Stimulated activated CD4-positive, alpha-beta T cell treated with anti-CD3 and anti-CD28 coated beads, Interleukin-2, amount 100 ng/mL, for 4 hours (primary cell): ENCODE results near the gene ARL6.
A peak's percentile ranks its signal among the peaks of the same experiment; 100 is the strongest.
"Not testable (repeated sequence)": the region's sequence is repeated elsewhere in the genome, so short reads cannot be mapped to it uniquely, and the experiment has no call there.

ENCODE experiments used
- DNase-seq: peaks from one replicate; pipeline ENCODE4 v3.0.0-alpha.2; 2020; ENCODE audit warnings: low read depth

Gene ARL6

DNA sequence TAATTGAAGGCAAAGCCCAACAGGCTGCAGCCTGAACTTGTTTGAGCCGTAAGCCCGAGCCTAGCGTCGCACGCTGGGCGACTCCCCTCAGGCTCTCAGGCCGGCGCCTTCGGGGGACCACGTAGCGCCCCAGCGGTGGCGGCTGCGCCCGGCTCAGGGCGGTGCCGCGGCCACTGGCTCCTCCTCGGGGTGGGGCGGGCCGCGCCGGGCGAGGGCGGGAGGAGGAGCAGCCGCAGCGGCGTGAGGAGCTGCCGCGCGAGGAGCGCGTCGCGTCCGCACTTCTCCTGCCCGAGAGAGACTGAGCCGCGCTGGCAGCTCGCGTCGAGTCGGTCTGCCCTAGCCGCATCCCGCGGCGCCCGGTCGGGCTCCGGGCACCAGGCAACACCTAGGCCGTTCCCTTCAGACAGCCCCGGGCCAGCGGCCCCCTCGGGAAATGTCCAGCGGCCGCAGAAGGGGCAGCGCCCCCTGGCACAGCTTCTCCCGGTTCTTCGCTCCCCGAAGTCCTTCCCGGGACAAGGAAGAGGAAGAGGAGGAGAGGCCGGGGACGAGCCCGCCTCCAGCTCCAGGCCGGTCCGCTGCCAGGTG is 57.3 kb downstream of the ARL6 start, which contains the start of gene CRYBG3:
Gene CRYBG3 (plus strand): TSS at position 238 of the 585 bp plus-strand sequence. CDS start 196 bp downstream, at position 434.
- DNase-seq, result peak; percentile 72

DNA sequence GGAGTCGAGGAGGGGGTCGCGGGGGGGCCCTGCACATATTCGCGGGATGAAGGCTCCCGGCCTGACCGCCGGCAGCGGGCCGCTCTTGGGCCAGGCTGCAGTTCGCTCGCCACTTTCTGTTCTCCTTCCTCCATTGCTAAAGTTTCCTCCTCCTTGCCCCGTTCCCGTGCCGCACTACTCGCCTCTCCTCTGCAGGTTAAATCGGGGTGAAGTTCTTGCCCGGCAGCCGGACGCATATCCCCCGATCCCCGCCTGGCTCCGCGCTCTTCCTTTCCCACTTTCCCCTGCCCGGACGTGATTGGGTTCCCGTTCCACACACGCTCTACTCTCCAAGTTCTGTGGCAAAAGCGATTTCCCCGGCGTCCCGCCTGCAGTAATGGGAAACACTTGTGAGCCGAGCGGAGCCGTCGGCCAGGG is 57.8 kb downstream of the ARL6 start:
- no peak for DNase-seq

DNA sequence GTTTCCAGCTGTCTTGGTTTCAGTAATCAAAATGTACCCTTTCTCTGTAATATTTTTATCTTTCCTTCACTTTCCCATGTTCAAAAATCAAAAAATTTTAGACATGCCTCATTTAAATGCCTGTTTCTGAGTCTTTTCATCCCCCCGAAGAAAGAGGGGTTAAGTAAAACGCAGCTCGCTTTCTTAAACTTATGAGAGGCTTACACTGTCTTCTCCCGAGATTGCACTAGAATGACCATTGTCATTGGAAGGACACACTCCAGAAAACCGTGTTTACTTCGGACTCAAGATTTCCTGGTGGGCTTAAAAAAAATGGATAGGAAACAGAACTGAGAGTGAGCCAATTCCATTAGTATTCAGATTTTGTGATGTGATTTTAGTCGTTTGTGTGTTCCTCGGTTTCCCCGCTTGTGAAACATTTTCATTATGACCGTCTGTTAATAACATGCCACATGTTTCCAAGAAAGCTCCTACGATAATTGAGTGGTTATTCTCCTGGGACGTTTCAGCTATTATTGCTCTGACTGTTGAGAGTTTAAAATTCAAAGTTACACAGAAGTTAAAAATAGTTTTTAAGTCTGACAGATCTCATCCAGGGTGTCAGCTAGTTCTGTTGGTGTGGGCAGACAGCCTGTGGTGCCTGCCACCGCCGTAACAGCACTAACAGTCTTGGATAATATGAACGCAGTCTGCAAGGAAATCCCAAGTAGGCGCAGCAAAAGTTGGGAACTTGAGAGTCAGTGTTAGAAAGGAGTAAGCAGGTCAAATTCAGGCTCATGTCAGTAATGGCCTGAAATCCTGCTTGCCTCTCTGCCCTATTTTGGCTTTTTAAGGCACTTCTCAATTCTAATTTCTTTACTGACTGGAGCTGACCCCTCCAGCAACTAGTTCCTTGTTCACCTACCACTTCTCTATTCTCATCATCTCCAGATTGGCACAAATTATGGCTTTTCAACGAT is 58.8 kb downstream of the ARL6 start:
- no peak for DNase-seq

DNA sequence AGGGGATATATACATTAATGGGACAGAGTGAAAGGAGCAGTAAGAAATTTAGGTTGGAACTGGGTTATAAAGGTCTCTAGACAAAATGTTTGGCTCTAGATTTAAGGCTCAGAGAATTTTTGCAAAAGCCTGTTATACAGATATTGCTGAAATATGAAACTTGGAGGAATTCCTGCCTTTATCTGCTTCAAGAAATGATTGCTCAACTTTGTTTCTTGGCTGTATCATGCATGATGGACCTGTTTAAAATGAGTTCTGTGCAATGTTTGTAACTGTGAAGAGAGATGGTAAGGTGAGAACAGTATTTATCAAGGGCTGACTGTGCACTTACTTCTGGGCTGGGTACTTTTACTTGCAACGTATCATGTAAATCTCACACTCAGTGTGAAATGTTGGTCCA is 60.5 kb downstream of the ARL6 start:
- DNase-seq, result no peak

DNA sequence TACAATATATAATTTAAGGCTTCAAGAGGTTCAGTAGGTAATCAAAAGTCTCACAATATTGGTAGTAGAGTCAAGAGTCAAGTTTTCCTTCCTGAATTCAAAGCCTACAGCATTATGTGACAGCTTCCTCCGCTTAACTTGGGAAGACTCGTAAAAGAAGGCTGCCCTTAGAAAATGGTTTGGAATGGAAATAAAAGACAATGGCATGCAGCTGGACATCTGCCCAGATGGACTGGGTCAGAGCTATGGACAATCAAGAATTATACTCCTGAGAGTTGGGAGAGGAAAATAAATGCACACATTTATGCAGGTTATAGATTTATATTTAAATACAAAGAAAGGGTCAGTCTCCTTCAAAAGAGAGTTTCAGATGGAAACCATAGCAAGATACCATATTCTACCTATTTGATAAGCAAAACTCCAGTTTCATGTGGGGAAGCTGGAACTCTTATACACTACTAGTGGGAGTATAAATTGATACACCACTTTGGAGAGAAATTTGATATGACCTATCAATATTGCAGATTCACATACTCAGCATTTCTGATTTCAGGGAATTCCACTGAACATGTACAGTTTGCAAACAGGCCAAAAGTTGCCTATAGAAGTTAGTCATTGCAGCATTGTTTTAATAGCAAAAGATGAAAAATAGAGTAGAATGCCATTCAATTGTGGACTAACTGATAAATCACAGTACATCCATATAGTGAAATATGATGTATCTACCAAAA is 63.3 kb downstream of the ARL6 start:
- no peak for DNase-seq

DNA sequence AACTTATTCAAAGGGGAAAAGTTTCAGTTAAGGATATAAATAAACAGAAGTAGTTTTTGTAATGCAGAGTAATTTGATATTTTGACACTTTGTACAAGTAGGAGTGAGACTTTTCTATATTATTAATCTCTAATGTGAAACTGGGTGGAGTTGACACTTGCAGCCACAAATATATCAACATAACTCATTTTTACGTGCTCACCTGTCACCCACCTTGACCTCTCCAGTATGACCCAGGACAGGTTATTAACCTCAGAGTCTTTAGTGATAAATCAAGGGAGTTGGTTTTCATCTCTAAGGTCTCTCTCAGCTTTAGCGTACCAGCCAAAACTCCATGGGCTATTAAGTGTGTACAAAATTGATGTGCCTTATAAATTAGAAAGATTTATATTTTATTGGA is 64.6 kb downstream of the ARL6 start:
- DNase-seq, result no peak

DNA sequence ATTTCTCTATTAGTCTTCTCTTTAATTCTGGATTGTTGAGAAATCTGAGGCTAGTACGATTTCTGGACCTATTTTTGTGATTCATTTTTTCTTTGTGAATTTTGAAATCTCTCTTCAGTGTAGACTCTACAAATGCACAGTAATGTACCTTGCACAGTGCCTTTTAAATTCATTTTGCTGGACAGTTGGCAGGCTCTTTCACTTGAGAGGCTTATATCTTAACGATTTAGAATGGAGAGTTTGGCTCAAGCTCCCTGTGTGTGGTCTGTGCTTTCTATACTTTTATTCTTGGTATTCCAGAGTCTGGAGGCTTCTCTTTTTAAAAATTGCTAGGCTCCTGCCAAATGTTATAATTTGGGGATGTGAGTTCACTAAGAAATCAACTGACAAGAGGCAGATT is 66.1 kb downstream of the ARL6 start:
- DNase-seq, result no peak

DNA sequence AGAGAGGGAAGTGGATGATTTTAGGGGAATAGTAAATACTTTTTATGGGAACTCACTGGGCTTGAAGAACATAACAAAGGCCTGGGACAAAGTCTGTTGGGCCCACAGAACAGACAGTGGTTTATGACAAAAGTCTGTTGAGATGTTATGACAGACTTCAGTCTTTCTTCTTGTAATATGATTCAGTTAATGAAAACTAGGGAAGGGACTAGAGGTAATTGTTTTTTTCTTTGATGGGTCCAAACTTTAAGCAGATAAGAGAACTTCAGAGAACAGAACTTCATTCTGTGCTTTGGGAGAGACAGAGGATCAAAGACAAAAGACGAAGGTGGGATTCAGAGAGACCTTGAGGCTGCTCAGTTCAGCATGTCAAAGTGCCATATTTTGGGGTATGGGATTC is 66.6 kb downstream of the ARL6 start:
- DNase-seq, result no peak

DNA sequence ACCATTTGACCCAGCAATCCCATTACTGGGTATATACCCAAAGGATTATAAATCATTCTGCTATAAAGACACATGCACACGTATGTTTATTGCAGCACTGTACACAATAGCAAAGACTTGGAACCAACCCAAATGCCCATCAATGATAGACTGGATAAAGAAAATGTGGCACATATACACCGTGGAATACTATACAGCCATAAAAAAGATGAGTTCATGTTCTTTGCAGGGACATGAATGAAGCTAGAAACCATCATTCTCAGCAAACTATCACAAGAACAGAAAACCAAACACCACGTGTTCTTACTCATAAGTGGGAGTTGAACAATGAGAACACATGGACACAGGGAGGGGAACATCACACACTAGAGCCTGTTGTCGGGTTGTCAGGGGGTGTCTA is 68.6 kb downstream of the ARL6 start:
- not testable (repeated sequence) for DNase-seq

DNA sequence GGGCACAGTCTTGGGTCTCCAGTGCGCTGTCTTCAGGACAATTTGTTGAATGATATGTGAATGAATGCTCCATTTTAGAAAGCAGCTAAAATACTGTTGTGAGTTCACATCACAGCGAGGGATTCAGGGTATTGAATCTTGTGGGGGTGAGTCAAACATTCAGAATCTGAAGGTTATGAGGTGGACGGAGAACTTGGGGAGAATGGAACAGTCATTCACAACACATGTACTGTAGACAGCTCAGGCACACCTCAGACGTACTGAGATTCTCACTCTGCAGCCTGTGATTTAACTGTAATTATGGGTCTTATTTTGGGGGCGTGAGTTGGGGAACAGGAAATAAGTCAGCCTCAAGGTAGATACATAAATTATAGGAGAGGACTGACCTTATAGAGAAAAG is 71.2 kb downstream of the ARL6 start:
- DNase-seq, result no peak

DNA sequence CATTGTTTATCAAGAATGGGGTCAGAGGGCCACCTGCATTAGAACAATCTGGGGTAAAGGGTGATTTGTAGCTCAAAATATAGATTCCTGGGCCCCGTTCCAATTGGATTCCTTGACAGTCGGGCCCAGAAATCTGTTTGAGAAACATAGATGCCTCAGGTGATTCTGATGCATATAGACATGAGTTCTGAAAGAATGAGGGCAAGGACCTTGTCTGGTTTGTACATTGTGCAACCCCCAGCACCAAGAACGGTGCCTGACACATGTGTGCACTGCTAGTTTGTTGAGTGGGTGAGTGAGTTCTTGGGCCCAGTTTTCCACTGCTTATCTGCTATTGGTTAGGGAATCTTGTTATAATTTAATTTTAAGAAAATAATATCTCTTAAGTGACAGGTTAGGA is 73.8 kb downstream of the ARL6 start:
- DNase-seq, result no peak

DNA sequence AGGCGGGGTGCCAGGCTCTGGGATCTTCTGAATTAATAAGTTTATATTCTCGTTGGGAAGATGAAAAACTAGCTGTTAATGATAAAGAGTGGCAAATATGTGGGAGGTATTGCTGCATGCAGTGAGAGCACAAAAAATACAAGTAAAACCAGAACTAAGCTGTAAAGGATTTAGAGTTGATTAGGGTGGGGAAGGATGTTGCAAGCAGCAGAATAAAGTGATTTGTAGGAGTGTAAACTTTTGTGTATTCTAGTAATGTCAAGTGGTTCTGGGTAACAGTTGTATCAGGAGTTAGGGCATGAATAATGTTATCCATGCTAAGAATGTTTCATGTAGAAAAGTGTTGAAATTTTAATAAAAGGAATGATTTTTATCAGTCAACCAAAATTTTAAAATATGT is 75.4 kb downstream of the ARL6 start:
- DNase-seq, result no peak

DNA sequence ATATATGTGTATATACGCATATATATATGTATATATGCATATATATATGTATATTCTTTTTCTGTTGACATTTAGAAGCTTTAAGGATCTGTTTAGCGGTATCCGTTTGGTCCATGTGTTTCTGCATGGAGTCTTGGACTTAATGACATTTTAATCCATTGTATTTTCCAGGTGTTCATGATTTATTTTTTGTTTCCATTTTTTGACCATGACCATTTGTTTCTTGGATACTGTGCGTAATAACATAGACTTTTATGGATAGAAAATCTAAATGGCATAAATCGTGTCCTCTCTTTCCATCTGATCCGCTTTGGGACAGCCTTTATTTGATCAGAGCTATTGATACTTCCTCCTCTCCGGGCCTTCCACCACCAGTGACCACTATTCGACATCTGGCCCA is 76.7 kb downstream of the ARL6 start:
- no peak for DNase-seq

DNA sequence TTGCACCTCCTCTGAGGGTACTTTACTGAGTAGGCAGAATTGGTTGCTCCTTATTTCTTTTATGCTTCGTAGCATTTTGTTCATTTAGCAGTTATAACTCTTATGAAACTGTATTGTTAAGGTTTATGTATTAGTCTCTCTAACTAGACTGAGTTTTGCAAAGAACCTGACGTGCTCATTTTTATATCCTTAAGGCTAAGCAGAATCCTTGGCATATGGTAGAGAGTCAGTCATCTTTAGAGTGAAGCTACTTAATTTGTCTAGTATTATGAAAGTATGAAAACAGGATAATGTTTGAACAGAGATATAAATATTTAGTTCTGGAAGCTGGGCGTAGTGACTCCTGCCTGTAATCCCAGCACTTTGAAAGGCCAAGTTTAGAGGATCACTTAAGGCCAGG is 77.4 kb downstream of the ARL6 start:
- DNase-seq, result no peak

DNA sequence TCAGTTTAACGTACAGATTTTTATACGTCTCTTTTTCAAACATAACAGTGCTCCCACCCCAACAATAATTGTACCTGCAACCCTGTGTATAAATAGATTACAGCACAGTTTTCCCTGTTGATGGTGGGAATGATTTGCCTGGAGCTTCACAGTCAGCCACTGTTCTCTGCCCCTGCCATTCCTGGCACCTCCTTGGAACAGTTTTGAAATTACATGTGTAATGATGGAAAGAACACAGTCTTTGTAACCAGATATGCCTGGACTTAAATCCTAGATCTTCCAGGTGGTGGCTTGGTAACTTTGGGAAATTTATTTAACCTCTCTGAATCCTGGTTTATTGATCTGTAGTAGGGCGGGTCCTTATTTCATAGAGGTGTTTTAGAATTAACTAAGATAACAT is 84.2 kb downstream of the ARL6 start:
- DNase-seq, result no peak
